SK-N-SH treated with all-trans-retinoic acid at 6 μM for 48 hours (cell line): ENCODE results near the gene COG3.
A peak's percentile ranks its signal among the peaks of the same experiment; 100 is the strongest.

ENCODE experiments used
- ATAC-seq: fragments of 200-7000 bp; cut with Tn5 transposase; 3 replicates; pipeline ENCODE4 v1.9.1; 2020; ENCODE audit warnings: mild to moderate bottlenecking, moderate library complexity
- BACH2 ChIP-seq: fragments of 250-450 bp; sonication (Bioruptor Pico); IDR thresholded peaks from 2 replicates; pipeline ENCODE4 v1.9.0; 2021; ENCODE audit warnings: mild to moderate bottlenecking, borderline replicate concordance
- CSDC2 ChIP-seq: fragments of 250-450 bp; sonication (Bioruptor Pico); IDR thresholded peaks from 2 replicates; pipeline ENCODE4 v1.5.0; 2020; ENCODE audit warnings: mild to moderate bottlenecking, moderate library complexity
- ESRRG ChIP-seq: fragments of 250-450 bp; sonication (Bioruptor Pico); IDR thresholded peaks from 2 replicates; pipeline ENCODE4 v1.6.1; 2021; ENCODE audit warnings: mild to moderate bottlenecking
- GLIS3 ChIP-seq: fragments of 250-450 bp; sonication (Bioruptor Pico); IDR thresholded peaks from 2 replicates; pipeline ENCODE4 v1.5.0; 2020; ENCODE audit warnings: mild to moderate bottlenecking, moderate library complexity
- ISL1 ChIP-seq: fragments of 250-450 bp; sonication (Bioruptor Pico); IDR thresholded peaks from 2 replicates; pipeline ENCODE4 v2.1.2; 2022; ENCODE audit warnings: mild to moderate bottlenecking, moderate library complexity
- OSR1 ChIP-seq: fragments of 250-450 bp; sonication (Bioruptor Pico); IDR thresholded peaks from 2 replicates; pipeline ENCODE4 v1.8.0; 2022; ENCODE audit warnings: moderate library complexity, mild to moderate bottlenecking, inconsistent platforms
- PPARA ChIP-seq: fragments of 250-450 bp; sonication (Bioruptor Pico); IDR thresholded peaks from 2 replicates; pipeline ENCODE4 v1.5.0; 2020; ENCODE audit warnings: mild to moderate bottlenecking, borderline replicate concordance
- SNAI2 ChIP-seq: fragments of 250-450 bp; sonication (Bioruptor Pico); IDR thresholded peaks from 2 replicates; pipeline ENCODE4 v1.5.0; 2020; ENCODE audit warnings: mild to moderate bottlenecking, moderate library complexity
- TOX ChIP-seq: fragments of 250-450 bp; sonication (Bioruptor Pico); IDR thresholded peaks from 2 replicates; pipeline ENCODE4 v1.8.0; 2021; ENCODE audit warnings: mild to moderate bottlenecking, moderate library complexity, borderline replicate concordance
- ZC3H10 ChIP-seq: fragments of 250-450 bp; sonication (Bioruptor Pico); IDR thresholded peaks from 2 replicates; pipeline ENCODE4 v1.5.1; 2021; ENCODE audit warnings: mild to moderate bottlenecking, moderate library complexity
- ZFP3 ChIP-seq: fragments of 250-450 bp; sonication (Bioruptor Pico); IDR thresholded peaks from 2 replicates; pipeline ENCODE4 v1.5.0; 2020; ENCODE audit warnings: mild to moderate bottlenecking, moderate library complexity
- ZNF565 ChIP-seq: fragments of 450-650 bp; formaldehyde crosslinking; conservative IDR thresholded peaks from 2 replicates; pipeline ENCODE4 v1.5.0; 2020; ENCODE audit warnings: low read depth, mild to moderate bottlenecking, moderate library complexity
- ZNF70 ChIP-seq: fragments of 450-650 bp; formaldehyde crosslinking; IDR thresholded peaks from 2 replicates; pipeline ENCODE4 v1.5.0; 2020; ENCODE audit warnings: mild to moderate bottlenecking, moderate library complexity
- ZNF8 ChIP-seq: fragments of 450-650 bp; formaldehyde crosslinking; IDR thresholded peaks from 2 replicates; pipeline ENCODE4 v1.5.0; 2020; ENCODE audit warnings: mild to moderate bottlenecking, moderate library complexity
- TF ChIP-seq, protein P1 (sequence below): fragments of 250-450 bp; sonication (Bioruptor Pico); IDR thresholded peaks from 2 replicates; pipeline ENCODE4 v1.8.0; 2020; ENCODE audit warnings: mild to moderate bottlenecking, moderate library complexity, borderline replicate concordance
- TF ChIP-seq, protein P2 (sequence below): fragments of 250-450 bp; sonication (Bioruptor Pico); IDR thresholded peaks from 2 replicates; pipeline ENCODE4 v1.5.1; 2020; ENCODE audit warnings: low read depth, mild to moderate bottlenecking, moderate library complexity
- TF ChIP-seq, protein P3 (sequence below): fragments of 250-450 bp; sonication (Bioruptor Pico); IDR thresholded peaks from 2 replicates; pipeline ENCODE4 v1.5.0; 2020; ENCODE audit warnings: mild to moderate bottlenecking, moderate library complexity

COG3 gene

DNA sequence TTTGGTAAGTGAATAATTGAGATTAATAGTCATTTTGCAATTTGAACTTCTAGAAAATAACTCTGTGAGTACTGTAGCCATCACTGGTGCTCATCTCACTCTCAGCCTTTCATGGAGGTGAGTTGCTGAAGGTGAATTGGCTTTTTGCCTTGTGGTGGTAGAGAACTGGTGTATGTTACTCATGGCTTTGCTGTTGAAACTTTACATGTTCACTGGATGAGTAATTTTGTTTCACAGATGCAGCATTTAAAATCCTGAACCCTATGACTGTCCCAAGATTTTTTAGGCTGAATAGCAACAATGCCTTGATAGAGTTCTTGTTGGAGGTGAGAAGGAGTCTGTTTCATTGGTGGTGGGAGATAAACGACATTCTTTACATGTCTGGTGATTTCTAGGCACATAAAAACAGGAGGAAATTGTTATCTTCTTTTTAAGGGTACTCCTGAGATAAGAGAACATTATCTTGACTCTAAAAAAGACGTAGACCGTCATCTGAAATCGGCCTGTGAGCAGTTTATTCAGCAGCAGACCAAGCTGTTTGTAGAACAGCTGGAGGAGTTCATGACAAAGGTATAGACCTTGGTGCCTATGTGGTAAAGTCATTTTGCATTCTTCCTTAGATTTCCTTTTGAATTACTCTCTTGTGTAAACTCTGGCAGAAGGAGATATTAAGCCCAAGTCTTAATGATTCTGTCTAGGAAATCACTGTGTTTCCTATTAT lies 53.9 kb downstream of the COG3 start:
- no peak for ATAC-seq
- TF ChIP-seq GLIS3 (CRISPR knock-in tag) (no peak), CSDC2 (CRISPR knock-in tag) (no peak), OSR1 (no peak), ZFP3 (no peak)
- TF ChIP-seq, protein P1, sequence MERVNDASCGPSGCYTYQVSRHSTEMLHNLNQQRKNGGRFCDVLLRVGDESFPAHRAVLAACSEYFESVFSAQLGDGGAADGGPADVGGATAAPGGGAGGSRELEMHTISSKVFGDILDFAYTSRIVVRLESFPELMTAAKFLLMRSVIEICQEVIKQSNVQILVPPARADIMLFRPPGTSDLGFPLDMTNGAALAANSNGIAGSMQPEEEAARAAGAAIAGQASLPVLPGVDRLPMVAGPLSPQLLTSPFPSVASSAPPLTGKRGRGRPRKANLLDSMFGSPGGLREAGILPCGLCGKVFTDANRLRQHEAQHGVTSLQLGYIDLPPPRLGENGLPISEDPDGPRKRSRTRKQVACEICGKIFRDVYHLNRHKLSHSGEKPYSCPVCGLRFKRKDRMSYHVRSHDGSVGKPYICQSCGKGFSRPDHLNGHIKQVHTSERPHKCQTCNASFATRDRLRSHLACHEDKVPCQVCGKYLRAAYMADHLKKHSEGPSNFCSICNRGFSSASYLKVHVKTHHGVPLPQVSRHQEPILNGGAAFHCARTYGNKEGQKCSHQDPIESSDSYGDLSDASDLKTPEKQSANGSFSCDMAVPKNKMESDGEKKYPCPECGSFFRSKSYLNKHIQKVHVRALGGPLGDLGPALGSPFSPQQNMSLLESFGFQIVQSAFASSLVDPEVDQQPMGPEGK (CRISPR knock-in tag), result no peak
- TF ChIP-seq, protein P2, sequence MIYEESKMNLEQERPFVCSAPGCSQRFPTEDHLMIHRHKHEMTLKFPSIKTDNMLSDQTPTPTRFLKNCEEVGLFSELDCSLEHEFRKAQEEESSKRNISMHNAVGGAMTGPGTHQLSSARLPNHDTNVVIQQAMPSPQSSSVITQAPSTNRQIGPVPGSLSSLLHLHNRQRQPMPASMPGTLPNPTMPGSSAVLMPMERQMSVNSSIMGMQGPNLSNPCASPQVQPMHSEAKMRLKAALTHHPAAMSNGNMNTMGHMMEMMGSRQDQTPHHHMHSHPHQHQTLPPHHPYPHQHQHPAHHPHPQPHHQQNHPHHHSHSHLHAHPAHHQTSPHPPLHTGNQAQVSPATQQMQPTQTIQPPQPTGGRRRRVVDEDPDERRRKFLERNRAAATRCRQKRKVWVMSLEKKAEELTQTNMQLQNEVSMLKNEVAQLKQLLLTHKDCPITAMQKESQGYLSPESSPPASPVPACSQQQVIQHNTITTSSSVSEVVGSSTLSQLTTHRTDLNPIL (CRISPR knock-in tag), result no peak
- TF ChIP-seq, all 23 proteins: peak for 0

DNA sequence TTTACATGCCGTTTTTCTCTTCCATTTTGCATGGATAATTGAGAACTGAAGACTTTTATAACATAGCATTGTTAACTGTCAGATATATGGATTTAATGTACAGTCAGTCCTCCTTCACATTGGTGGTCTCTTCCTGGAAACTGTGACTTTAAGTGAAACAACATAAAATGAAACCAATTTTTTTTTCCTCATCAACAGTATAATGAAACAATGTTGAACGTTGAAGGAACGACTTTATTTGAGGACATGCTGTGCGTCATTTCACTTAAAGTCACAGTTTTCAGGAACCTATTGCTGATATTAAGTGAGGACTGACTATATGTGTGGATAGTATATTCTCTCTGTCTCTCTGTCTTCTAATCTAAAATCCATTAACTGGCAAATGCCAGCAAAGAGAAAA lies 54.8 kb downstream of the COG3 start:
- TF ChIP-seq PPARA (no peak), ZNF70 (no peak), ZNF8 (CRISPR knock-in tag) (no peak), ZNF565 (no peak), SNAI2 (CRISPR knock-in tag) (no peak)
- TF ChIP-seq, protein P3, sequence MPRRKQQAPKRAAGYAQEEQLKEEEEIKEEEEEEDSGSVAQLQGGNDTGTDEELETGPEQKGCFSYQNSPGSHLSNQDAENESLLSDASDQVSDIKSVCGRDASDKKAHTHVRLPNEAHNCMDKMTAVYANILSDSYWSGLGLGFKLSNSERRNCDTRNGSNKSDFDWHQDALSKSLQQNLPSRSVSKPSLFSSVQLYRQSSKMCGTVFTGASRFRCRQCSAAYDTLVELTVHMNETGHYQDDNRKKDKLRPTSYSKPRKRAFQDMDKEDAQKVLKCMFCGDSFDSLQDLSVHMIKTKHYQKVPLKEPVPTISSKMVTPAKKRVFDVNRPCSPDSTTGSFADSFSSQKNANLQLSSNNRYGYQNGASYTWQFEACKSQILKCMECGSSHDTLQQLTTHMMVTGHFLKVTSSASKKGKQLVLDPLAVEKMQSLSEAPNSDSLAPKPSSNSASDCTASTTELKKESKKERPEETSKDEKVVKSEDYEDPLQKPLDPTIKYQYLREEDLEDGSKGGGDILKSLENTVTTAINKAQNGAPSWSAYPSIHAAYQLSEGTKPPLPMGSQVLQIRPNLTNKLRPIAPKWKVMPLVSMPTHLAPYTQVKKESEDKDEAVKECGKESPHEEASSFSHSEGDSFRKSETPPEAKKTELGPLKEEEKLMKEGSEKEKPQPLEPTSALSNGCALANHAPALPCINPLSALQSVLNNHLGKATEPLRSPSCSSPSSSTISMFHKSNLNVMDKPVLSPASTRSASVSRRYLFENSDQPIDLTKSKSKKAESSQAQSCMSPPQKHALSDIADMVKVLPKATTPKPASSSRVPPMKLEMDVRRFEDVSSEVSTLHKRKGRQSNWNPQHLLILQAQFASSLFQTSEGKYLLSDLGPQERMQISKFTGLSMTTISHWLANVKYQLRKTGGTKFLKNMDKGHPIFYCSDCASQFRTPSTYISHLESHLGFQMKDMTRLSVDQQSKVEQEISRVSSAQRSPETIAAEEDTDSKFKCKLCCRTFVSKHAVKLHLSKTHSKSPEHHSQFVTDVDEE (CRISPR knock-in tag), result no peak
- ATAC-seq, result no peak

DNA sequence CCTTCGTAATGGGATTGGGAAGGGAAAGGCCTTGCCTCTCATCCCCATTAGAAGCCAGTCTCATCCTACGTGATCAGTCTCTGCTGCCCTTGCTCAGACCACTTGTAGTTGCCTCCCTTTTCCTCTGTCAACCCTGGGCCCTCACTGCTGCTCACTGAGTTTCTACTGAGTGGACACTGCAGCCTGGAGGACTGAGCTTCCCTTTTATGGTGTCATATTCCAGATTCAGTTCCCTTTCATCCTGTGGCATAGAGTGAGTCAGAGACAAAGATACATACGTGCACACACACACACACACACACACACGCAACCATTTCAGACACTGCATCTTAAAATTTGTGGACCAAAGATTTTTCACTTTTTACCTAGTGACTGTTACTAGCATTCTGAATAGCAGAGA lies 56.6 kb downstream of the COG3 start:
- ATAC-seq, result peak; percentile 74
- TF ChIP-seq BACH2 (CRISPR knock-in tag) (no peak), ZC3H10 (CRISPR knock-in tag) (no peak), GLIS3 (CRISPR knock-in tag) (no peak)

DNA sequence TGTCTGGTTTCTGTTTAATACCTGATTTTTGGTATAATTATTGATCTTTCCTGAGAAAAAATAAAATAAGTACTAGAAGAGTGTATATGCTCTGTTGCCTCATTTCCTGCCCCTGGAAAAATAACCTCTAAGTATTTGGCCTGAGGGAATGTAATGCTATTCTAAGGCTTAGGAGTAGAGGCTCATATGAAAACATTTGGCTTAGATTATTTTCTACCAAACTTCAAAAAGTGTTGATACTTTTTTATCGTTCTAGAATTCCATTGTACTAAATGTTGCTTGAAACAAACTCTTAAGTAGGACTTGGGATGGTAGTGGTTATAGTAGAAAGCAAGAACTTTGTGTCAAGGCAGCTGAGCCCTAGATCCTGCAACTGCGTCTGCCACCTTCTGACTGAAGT lies 57.8 kb downstream of the COG3 start:
- ATAC-seq, result no peak
- TF ChIP-seq, protein P3 (CRISPR knock-in tag), result no peak
- TF ChIP-seq ESRRG (CRISPR knock-in tag), result no peak
- no peak for TF ChIP-seq TOX (CRISPR knock-in tag)
- TF ChIP-seq ISL1 (CRISPR knock-in tag), result no peak
- TF ChIP-seq, protein P1 (CRISPR knock-in tag), result no peak
- TF ChIP-seq, protein P2 (CRISPR knock-in tag), result no peak
- TF ChIP-seq ZC3H10 (CRISPR knock-in tag), result no peak
- no peak for TF ChIP-seq BACH2 (CRISPR knock-in tag)
